Thyroid gland (tissue), 4 donors: ENCODE results near the gene CHAF1A.

Experiments used
- CTCF ChIP-seq, 6 experiments: fragments of 200-600 bp in 3 of 6; fragments of 450-650 bp in 3 of 6; sonication (generic) in 3 of 6; IDR thresholded peaks; one replicate each; pipeline ENCODE4 v1.5.1; 2016 to 2019; ENCODE audit warnings: antibody characterized with exemption in 6 of 6, mild to moderate bottlenecking in 2 of 6, inconsistent platforms in 1 of 6, moderate library complexity in 1 of 6
- POLR2A ChIP-seq, 2 donors: fragments of 450-650 bp; IDR thresholded peaks; one replicate each; pipeline ENCODE4 v1.6.1; 2017; ENCODE audit warnings: antibody characterized with exemption in 2 of 2, mild to moderate bottlenecking in 2 of 2, moderate library complexity in 1 of 2

- TF ChIP-seq CTCF (IDR thresholded peaks at IDR 0.05) (no peak), POLR2A (IDR thresholded peaks at IDR 0.05) (no peak)
Measured at GRCh38 chr19:4445963-4446703, 43.7 kb downstream of the CHAF1A start.
